HepG2 (cell line): ENCODE results near the gene C16orf95. TPM values are rescaled to one million over a fixed set of nuclear protein-coding genes. Genes with fewer than 3 reads are reported as not detected.

Experiments used
- ATAC-seq: fragments of 200-7000 bp; cut with Tn5 transposase; 3 replicates; pipeline ENCODE4 v1.9.1; 2020; ENCODE audit warnings: mild to moderate bottlenecking, moderate library complexity
- BruUV-seq: library from RNA; stranded (reverse); fragments of 400-500 nt; replicated peaks from 2 replicates; lab custom pipeline; 2021; lab: Mats Ljungman, UMichigan
- CTCF ChIA-PET: fragments of 300-600 bp; formaldehyde crosslinking; extraction: SDS; loops from one replicate; lab custom pipeline; 2021; ENCODE audit warnings: low total read pairs, inconsistent platforms, low intra/inter-chr PET ratio; lab: Yijun Ruan, JAX
- POLR2A ChIA-PET: fragments of 350-600 bp; sonication (Branson Sonifier 250); formaldehyde crosslinking; loops from one replicate; lab custom pipeline; 2020; ENCODE audit warnings: antibody characterized with exemption, inconsistent platforms; lab: Yijun Ruan, JAX
- DNase-seq: peaks from one replicate; pipeline ENCODE4 v3.0.0-alpha.2; 2015; ENCODE audit warnings: low spot score
- FAIRE-seq: peaks from 3 replicates; lab custom pipeline; 2011; peaks lifted over from hg19 to GRCh38; lab: Jason Lieb, UNC
- H2AFZ ChIP-seq: one replicate; pipeline ENCODE4 v1.6.1; 2011; ENCODE audit warnings: low read length, inconsistent platforms
- H3K27ac ChIP-seq: fragments of 300-600 bp; 3 replicates; pipeline ENCODE4 v1.8.0; 2011; ENCODE audit warnings: mixed run types, mild to moderate bottlenecking, mixed read lengths, low read length, inconsistent platforms; ENCODE audit not compliant: insufficient read depth; ENCODE audit errors: extremely low read length
- H3K27me3 ChIP-seq, 2 experiments: fragments of 200-600 bp in 1 of 2; 2 replicates in 1 of 2; 3 replicates in 1 of 2; pipeline versions ENCODE4 v1.6.0 to v1.8.0; 2011; ENCODE audit warnings: low read length in 2 of 2, mild to moderate bottlenecking in 2 of 2, moderate library complexity in 2 of 2, inconsistent platforms in 1 of 2; ENCODE audit not compliant: insufficient read depth in 2 of 2, control insufficient read depth in 1 of 2
- H3K36me3 ChIP-seq, 2 experiments: fragments of 200-600 bp in 1 of 2; replicated peaks in 1 of 2; 2 replicates in 1 of 2; 3 replicates in 1 of 2; pipeline versions ENCODE4 v1.5.1 to v1.8.0; 2011; ENCODE audit warnings: low read length in 2 of 2, inconsistent platforms in 1 of 2; ENCODE audit not compliant: insufficient read depth in 2 of 2, control insufficient read depth in 1 of 2
- H3K4me1 ChIP-seq: 2 replicates; pipeline ENCODE4 v1.5.1; 2012; ENCODE audit warnings: low read length, inconsistent platforms; ENCODE audit not compliant: insufficient read depth
- H3K4me2 ChIP-seq: 2 replicates; pipeline ENCODE4 v1.6.0; 2011; ENCODE audit warnings: low read depth, low read length, inconsistent platforms
- H3K4me3 ChIP-seq, 3 experiments: fragments of 200-600 bp in 1 of 3; sonication (generic), shearing (Covaris generic) in 1 of 3; replicated peaks in 1 of 3; 2 replicates each; pipeline ENCODE4 v1.5.1; 2011 to 2016; ENCODE audit warnings: low read length in 3 of 3, inconsistent platforms in 2 of 3, low read depth in 2 of 3, mild to moderate bottlenecking in 2 of 3, control low read depth in 1 of 3, mixed read lengths in 1 of 3; ENCODE audit not compliant: insufficient read depth in 1 of 3
- H3K79me2 ChIP-seq: one replicate; pipeline ENCODE4 v1.6.1; 2011; ENCODE audit warnings: low read length, inconsistent platforms; ENCODE audit not compliant: insufficient read depth
- H3K9ac ChIP-seq: 2 replicates; pipeline ENCODE4 v1.6.0; 2011; ENCODE audit warnings: mild to moderate bottlenecking, low read depth, low read length, inconsistent platforms; ENCODE audit not compliant: insufficient read depth
- H3K9me3 ChIP-seq: 2 replicates; pipeline ENCODE4 v1.5.1; 2012; ENCODE audit warnings: mild to moderate bottlenecking, low read length
- H4K20me1 ChIP-seq: 2 replicates; pipeline ENCODE4 v1.6.0; 2011; ENCODE audit warnings: inconsistent platforms, mild to moderate bottlenecking, low read length, moderate library complexity; ENCODE audit not compliant: insufficient read depth
- POLR2G ChIP-seq: fragments of 200-400 bp; formaldehyde crosslinking; IDR thresholded peaks from 2 replicates; pipeline ENCODE4 v1.6.1; 2018; ENCODE audit warnings: mild to moderate bottlenecking, low read depth, low read length, moderate library complexity
- REPIN1 ChIP-seq: sonication (generic); formaldehyde crosslinking; IDR thresholded peaks from 2 replicates; pipeline ENCODE4 v1.8.0; 2022; ENCODE audit warnings: missing genetic modification reagents, low read depth, mild to moderate bottlenecking, borderline replicate concordance
- SP140L ChIP-seq: sonication (generic); formaldehyde crosslinking; IDR thresholded peaks from 2 replicates; pipeline ENCODE4 v1.4.0; 2020; ENCODE audit warnings: missing genetic modification reagents, borderline replicate concordance
- SRSF9 ChIP-seq: fragments of 200-400 bp; formaldehyde crosslinking; IDR thresholded peaks from 2 replicates; pipeline ENCODE4 v1.6.1; 2018; ENCODE audit warnings: borderline replicate concordance, mild to moderate bottlenecking, low read depth, low read length; ENCODE audit not compliant: insufficient read depth, poor library complexity, severe bottlenecking
- ZMYM3 ChIP-seq: sonication (generic); formaldehyde crosslinking; IDR thresholded peaks from 2 replicates; pipeline ENCODE4 v1.5.1; 2020; ENCODE audit warnings: mild to moderate bottlenecking, missing genetic modification reagents
- ZNF121 ChIP-seq: sonication (generic); formaldehyde crosslinking; IDR thresholded peaks from 2 replicates; pipeline ENCODE4 v1.5.0; 2020; ENCODE audit warnings: mild to moderate bottlenecking, missing genetic modification reagents
- ZNF75D ChIP-seq: sonication (generic); formaldehyde crosslinking; IDR thresholded peaks from 2 replicates; pipeline ENCODE4 v1.8.1; 2023; ENCODE audit warnings: missing genetic modification reagents, mild to moderate bottlenecking, borderline replicate concordance
- WGBS: methylation state at CpG from one replicate; pipeline ENCODE4 v1.1.6; 2017; ENCODE audit warnings: low lambda C conversion rate; 5-methylcytosine and 5-hydroxymethylcytosine counted together
- in situ Hi-C: cut with HindIII; loops from 2 replicates; pipeline ENCODE4 v1.10.0; 2017; ENCODE audit warnings: low pct_unique_long_range_greater_than_20kb; ENCODE audit not compliant: extremely low pct_ligation_motif_present
- intact Hi-C: fragments of 100-400 bp; cut with micrococcal nuclease; formaldehyde crosslinking; loops from one replicate; pipeline ENCODE4 v1.10.0; 2022; ENCODE audit not compliant: unreplicated experiment
- polyA plus RNA-seq, 8 experiments: library from polyadenylated mRNA; depleted of rRNA in 3 of 8; stranded (reverse) in 7 of 8; unstranded in 1 of 8; fragments of >200 nt; fragmentation: Illumina TruSeq in 4 of 8; extraction: Trizol in 4 of 8; gene quantifications; 2 replicates each; pipeline versions ENCODE4 v1.2.1 to v1.2.3, GENCODE V29; 2011 to 2016; ENCODE audit warnings: low read depth in 4 of 8, missing spikeins in 1 of 8, mixed read lengths in 1 of 8; ENCODE audit not compliant: insufficient read depth in 1 of 8
- total RNA-seq, 5 experiments: library from RNA; depleted of rRNA; stranded (reverse); fragments of >200 nt; fragmentation: Illumina TruSeq; extraction: Trizol; gene quantifications; 2 replicates each; pipeline ENCODE4 v1.2.3, GENCODE V29; 2016; ENCODE audit warnings: low read depth in 1 of 5
- TF ChIP-seq, protein P1 (sequence below): sonication (generic); formaldehyde crosslinking; IDR thresholded peaks from 2 replicates; pipeline ENCODE4 v1.9.0; 2021; ENCODE audit warnings: missing genetic modification reagents, borderline replicate concordance

Gene C16orf95
- total and polyA plus RNA-seq, 2 of the 13 experiments (the other 11 are each of a cell fraction or from before 2014, with no cell fraction given) = 2.8 to 8.6 TPM

DNA sequence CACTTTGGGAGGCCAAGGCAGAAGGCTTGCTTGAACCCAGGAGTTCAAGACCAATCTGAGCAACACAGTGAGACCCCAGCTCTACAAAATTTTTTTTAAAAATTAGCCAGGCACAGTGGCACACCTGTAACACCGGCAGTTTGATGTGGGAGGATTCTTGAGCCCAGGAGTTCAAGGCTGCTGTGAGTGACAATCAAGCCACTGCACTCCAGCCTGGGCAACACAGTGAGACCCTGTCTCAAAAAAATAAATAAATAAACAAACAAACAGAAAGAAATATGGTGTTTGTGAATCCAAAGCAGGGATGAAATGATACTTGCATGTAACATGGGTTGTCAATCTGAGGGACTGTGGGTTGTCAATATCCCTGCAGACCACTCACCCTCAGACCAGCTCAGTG lies 49.7 kb upstream of the C16orf95 start:
- no peak overlapping the region for H3K4me2 ChIP-seq
- H3K4me1 ChIP-seq = peaks cover 59% of the 10 kb centered on the region
- no peaks in the 10 kb centered on the region for H3K9me3 ChIP-seq
- FAIRE-seq = no peak
- H3K4me3 ChIP-seq = no peak overlapping the region
- ATAC-seq = no peak
- 88% methylated on average over 1 of the region's 1 CpG for WGBS
- peaks cover 98% of the 10 kb centered on the region for H3K79me2 ChIP-seq
- in situ Hi-C loops = no loop called here
- intact Hi-C loops = no loop called here
- no peak overlapping the region for H3K9ac ChIP-seq
- TF ChIP-seq ZMYM3 (0 out of 2 replicates have a peak, but pooled peaks have one; percentile 18), ZNF75D (no peak), SRSF9 (no peak), REPIN1 (CRISPR knock-in tag) (no peak), ZNF121 (CRISPR knock-in tag) (peak; percentile 89), SP140L (no peak), POLR2G (peak; percentile 12; the same call in 1 of the 2 replicates)
- TF ChIP-seq, protein P1, sequence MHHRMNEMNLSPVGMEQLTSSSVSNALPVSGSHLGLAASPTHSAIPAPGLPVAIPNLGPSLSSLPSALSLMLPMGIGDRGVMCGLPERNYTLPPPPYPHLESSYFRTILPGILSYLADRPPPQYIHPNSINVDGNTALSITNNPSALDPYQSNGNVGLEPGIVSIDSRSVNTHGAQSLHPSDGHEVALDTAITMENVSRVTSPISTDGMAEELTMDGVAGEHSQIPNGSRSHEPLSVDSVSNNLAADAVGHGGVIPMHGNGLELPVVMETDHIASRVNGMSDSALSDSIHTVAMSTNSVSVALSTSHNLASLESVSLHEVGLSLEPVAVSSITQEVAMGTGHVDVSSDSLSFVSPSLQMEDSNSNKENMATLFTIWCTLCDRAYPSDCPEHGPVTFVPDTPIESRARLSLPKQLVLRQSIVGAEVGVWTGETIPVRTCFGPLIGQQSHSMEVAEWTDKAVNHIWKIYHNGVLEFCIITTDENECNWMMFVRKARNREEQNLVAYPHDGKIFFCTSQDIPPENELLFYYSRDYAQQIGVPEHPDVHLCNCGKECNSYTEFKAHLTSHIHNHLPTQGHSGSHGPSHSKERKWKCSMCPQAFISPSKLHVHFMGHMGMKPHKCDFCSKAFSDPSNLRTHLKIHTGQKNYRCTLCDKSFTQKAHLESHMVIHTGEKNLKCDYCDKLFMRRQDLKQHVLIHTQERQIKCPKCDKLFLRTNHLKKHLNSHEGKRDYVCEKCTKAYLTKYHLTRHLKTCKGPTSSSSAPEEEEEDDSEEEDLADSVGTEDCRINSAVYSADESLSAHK = no peak
- H2AFZ ChIP-seq = no peak overlapping the region
- H3K36me3 ChIP-seq = peaks cover 43 to 87% of the 10 kb centered on the region in 2 experiments
- POLR2A ChIA-PET = interaction anchor here (1.1 to 18.0 kb wide), 3 partner anchors 9 to 22 kb away, joined by 3 to 265 read pairs (median 5); partner anchors contain the start of gene FBXO31
- peaks cover 99% of the 10 kb centered on the region for H4K20me1 ChIP-seq
- CTCF ChIA-PET = no interaction called here
- DNase-seq = no peak
- BruUV-seq = no TSS peak
- no peak overlapping the region for H3K27ac ChIP-seq
- H3K27me3 ChIP-seq = no peaks in the 10 kb centered on the region
